Esophagus muscularis mucosa (tissue), 4 donors: ENCODE data around the gene DSCAML1.

Source experiments
- CTCF ChIP-seq, 3 experiments: fragments of 200-600 bp in 2 of 3; fragments of 450-650 bp in 1 of 3; sonication (generic) in 2 of 3; IDR thresholded peaks; one replicate each; pipeline ENCODE4 v1.5.1; 2017 to 2019; ENCODE audit warnings: antibody characterized with exemption in 3 of 3, mild to moderate bottlenecking in 2 of 3, moderate library complexity in 1 of 3
- EP300 ChIP-seq: sonication (generic); formaldehyde crosslinking; IDR thresholded peaks from one replicate; pipeline ENCODE4 v1.6.1; 2017; ENCODE audit warnings: antibody characterized with exemption
- POLR2A ChIP-seq: fragments of 450-650 bp; IDR thresholded peaks from one replicate; pipeline ENCODE4 v1.6.1; 2017; ENCODE audit warnings: antibody characterized with exemption, moderate library complexity, mild to moderate bottlenecking, low read depth
- POLR2AphosphoS5 ChIP-seq, 2 donors: sonication (generic); formaldehyde crosslinking; IDR thresholded peaks; one replicate each; pipeline ENCODE4 v1.6.1; 2017; ENCODE audit warnings: antibody characterized with exemption in 2 of 2

DNA sequence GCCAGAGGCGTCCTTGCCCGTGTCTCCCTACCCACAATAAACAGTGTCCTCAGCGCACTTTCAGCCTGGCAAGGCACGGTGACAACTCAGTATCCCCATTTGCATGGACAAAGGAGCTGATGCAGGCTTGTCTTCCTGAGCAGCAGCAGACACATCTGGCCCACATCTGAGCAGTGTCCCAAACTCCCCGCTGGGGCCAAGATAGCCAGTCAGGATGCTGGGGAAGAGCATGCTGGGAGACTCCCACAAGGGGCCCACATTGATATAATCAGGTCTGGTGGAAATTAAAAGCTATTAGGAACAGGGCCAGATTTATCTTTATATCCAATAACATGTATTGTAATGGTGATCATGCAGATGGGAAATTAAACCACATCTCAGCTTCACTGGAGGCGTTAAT lies 24.7 kb downstream of the DSCAML1 start:
- no peak for TF ChIP-seq CTCF (IDR thresholded peaks at IDR 0.05)
- TF ChIP-seq POLR2A = no peak
- TF ChIP-seq EP300 = no peak
- TF ChIP-seq POLR2AphosphoS5 (IDR thresholded peaks at IDR 0.05) = no peak
